ENCODE measurements around the gene ZNF385D. TPM values are rescaled to one million over a fixed set of nuclear protein-coding genes. Genes with fewer than 3 reads are reported as not detected.

The ZNF385D gene
- total RNA-seq, result 28.5 TPM

GRCh38 chr3:21750831-21751391 is at the start of gene ZNF385D:
Gene ZNF385D (minus strand): TSS chr3:21751210. CDS start chr3:21750916, 294 bp downstream.
- peak; percentile 48 for DNase-seq (ENCODE audit: low spot score)

- DNase-seq (ENCODE audit: low spot score), result no peak
These were observed 47.5 kb upstream of the ZNF385D start for GRCh38 chr3:21798356-21799088.

- no peak for DNase-seq (ENCODE audit: low spot score)
These were observed 44.9 kb upstream of the ZNF385D start for GRCh38 chr3:21795921-21796320.

GRCh38 chr3:21795152-21795837 is 44.3 kb upstream of the ZNF385D start:
- no peak for DNase-seq (ENCODE audit: low spot score)

- DNase-seq (ENCODE audit: low spot score), result no peak
These were observed 43.3 kb upstream of the ZNF385D start for GRCh38 chr3:21794291-21794690.

GRCh38 chr3:21792176-21792575 is 41.2 kb upstream of the ZNF385D start:
- DNase-seq (ENCODE audit: low spot score), result no peak

GRCh38 chr3:21791356-21791755 is 40.3 kb upstream of the ZNF385D start:
- DNase-seq (ENCODE audit: low spot score), result no peak

GRCh38 chr3:21790466-21790865 is 39.5 kb upstream of the ZNF385D start:
- no peak for DNase-seq (ENCODE audit: low spot score)

- DNase-seq (ENCODE audit: low spot score), result no peak
These were observed 38.7 kb upstream of the ZNF385D start for GRCh38 chr3:21789730-21790129.

- no peak for DNase-seq (ENCODE audit: low spot score)
These were observed 35.4 kb upstream of the ZNF385D start for GRCh38 chr3:21786438-21786797.

- no peak for DNase-seq (ENCODE audit: low spot score)
These were observed 34.9 kb upstream of the ZNF385D start for GRCh38 chr3:21785765-21786437.

GRCh38 chr3:21783839-21784238 is 32.8 kb upstream of the ZNF385D start:
- no peak for DNase-seq (ENCODE audit: low spot score)

- DNase-seq (ENCODE audit: low spot score), result no peak
These were observed 30.3 kb upstream of the ZNF385D start for GRCh38 chr3:21781355-21781754.

GRCh38 chr3:21779909-21780308 is 28.9 kb upstream of the ZNF385D start:
- no peak for DNase-seq (ENCODE audit: low spot score)

GRCh38 chr3:21778715-21779114 is 27.7 kb upstream of the ZNF385D start:
- DNase-seq (ENCODE audit: low spot score), result no peak

- no peak for DNase-seq (ENCODE audit: low spot score)
These were observed 26.8 kb upstream of the ZNF385D start for GRCh38 chr3:21777821-21778220.

- DNase-seq (ENCODE audit: low spot score), result no peak
These were observed 15.0 kb upstream of the ZNF385D start for GRCh38 chr3:21766002-21766401.

- DNase-seq (ENCODE audit: low spot score), result no peak
These were observed 4.9 kb upstream of the ZNF385D start for GRCh38 chr3:21755896-21756295.

GRCh38 chr3:21754839-21755238 is 3.8 kb upstream of the ZNF385D start:
- DNase-seq (ENCODE audit: low spot score), result no peak

- DNase-seq (ENCODE audit: low spot score), result no peak
These were observed 1.8 kb upstream of the ZNF385D start for GRCh38 chr3:21752749-21753347.

- no peak for DNase-seq (ENCODE audit: low spot score)
These were observed 876 bp upstream of the ZNF385D start for GRCh38 chr3:21751886-21752285.

- DNase-seq (ENCODE audit: low spot score), result no peak
These were observed 822 bp downstream of the ZNF385D start for GRCh38 chr3:21750080-21750696.

Data from ureter (tissue), 1 donor.